Measurements from ENCODE around the gene INSM1. TPM values are rescaled to one million over a fixed set of nuclear protein-coding genes. Genes with fewer than 3 reads are reported as not detected.

Gene INSM1
- total and polyA plus RNA-seq, 7 donors: 0.36 to 1.4 (median 0.80) TPM; not detected in 2

GRCh38 chr20:20370094-20370575, 2.2 kb downstream of the INSM1 start:
- Histone ChIP-seq H3K36me3 (no peaks in the 10 kb centered on the region), H3K9me3 (no peaks in the 10 kb centered on the region), H3K4me1 (peaks cover 0 to 31% (median 28%) of the 10 kb centered on the region in 4 donors), H3K27ac (no peak overlapping the region), H3K4me3 (no peak overlapping the region), H3K27me3 (peaks cover 41 to 90% (median 69%) of the 10 kb centered on the region in 3 donors)
- TF ChIP-seq POLR2A (IDR thresholded peaks at IDR 0.05) (no peak), CTCF (IDR thresholded peaks at IDR 0.05) (no peak), POLR2AphosphoS5 (IDR thresholded peaks at IDR 0.05) (no peak), EP300 (IDR thresholded peaks at IDR 0.05) (no peak)
- intact Hi-C loops (cut with DNase I): no loop called here
- WGBS, 2 donors: 12 to 13% methylated on average over 10 of the region's 10 CpGs
- DNase-seq: no peak

- TF ChIP-seq EP300 (IDR thresholded peaks at IDR 0.05): no peak
- no peak for TF ChIP-seq POLR2AphosphoS5 (IDR thresholded peaks at IDR 0.05)
- no peak for TF ChIP-seq POLR2A (IDR thresholded peaks at IDR 0.05)
- TF ChIP-seq CTCF (IDR thresholded peaks at IDR 0.05): no peak
- Histone ChIP-seq H3K27me3 (peaks cover 36 to 87% (median 60%) of the 10 kb centered on the region in 3 donors), H3K36me3 (no peaks in the 10 kb centered on the region), H3K27ac (no peak overlapping the region), H3K9me3 (no peaks in the 10 kb centered on the region), H3K4me1 (peaks cover 0 to 31% (median 28%) of the 10 kb centered on the region in 4 donors), H3K4me3 (no peak overlapping the region)
- DNase-seq: no peak
- 18 to 33% methylated on average over 7 of the region's 7 CpGs for whole genome bisulfite sequencing, 2 donors
- intact Hi-C loops (cut with DNase I): no loop called here
Observed at GRCh38 chr20:20371083-20371482, 3.2 kb downstream of the INSM1 start.

- Histone ChIP-seq H3K4me1 (peaks cover 0 to 30% (median 27%) of the 10 kb centered on the region in 4 donors), H3K4me3 (no peak overlapping the region), H3K36me3 (no peaks in the 10 kb centered on the region), H3K27me3 (peaks cover 33 to 83% (median 54%) of the 10 kb centered on the region in 3 donors), H3K9me3 (no peaks in the 10 kb centered on the region), H3K27ac (no peak overlapping the region)
- no peak for TF ChIP-seq EP300 (IDR thresholded peaks at IDR 0.05)
- TF ChIP-seq POLR2AphosphoS5 (IDR thresholded peaks at IDR 0.05): no peak
- no peak for TF ChIP-seq CTCF (IDR thresholded peaks at IDR 0.05)
- no peak for TF ChIP-seq POLR2A (IDR thresholded peaks at IDR 0.05)
- no peak for DNase-seq
- intact Hi-C loops (cut with DNase I): no loop called here
- 27 to 44% methylated on average over 3 of the region's 3 CpGs for WGBS, 2 donors
Observed at GRCh38 chr20:20371681-20372080, 3.8 kb downstream of the INSM1 start.

GRCh38 chr20:20373091-20373571, 5.2 kb downstream of the INSM1 start:
- peaks cover 19 to 69% (median 39%) of the 10 kb centered on the region in 3 donors for H3K27me3 ChIP-seq
- H3K9me3 ChIP-seq: no peaks in the 10 kb centered on the region
- no peak for DNase-seq
- no peak for TF ChIP-seq POLR2AphosphoS5 (IDR thresholded peaks at IDR 0.05)
- TF ChIP-seq POLR2A (IDR thresholded peaks at IDR 0.05): no peak
- no peak for TF ChIP-seq CTCF (IDR thresholded peaks at IDR 0.05)
- no peak for TF ChIP-seq EP300 (IDR thresholded peaks at IDR 0.05)
- intact Hi-C loops (cut with DNase I): no loop called here
- no peak overlapping the region for H3K4me3 ChIP-seq
- WGBS, 2 donors: 57 to 65% methylated on average over 17 of the region's 17 CpGs
- no peaks in the 10 kb centered on the region for H3K36me3 ChIP-seq
- H3K4me1 ChIP-seq: peaks cover 0 to 16% (median 13%) of the 10 kb centered on the region in 4 donors
- no peak overlapping the region for H3K27ac ChIP-seq

GRCh38 chr20:20375862-20376261, 8.0 kb downstream of the INSM1 start:
- no peak for TF ChIP-seq POLR2AphosphoS5 (IDR thresholded peaks at IDR 0.05)
- TF ChIP-seq EP300 (IDR thresholded peaks at IDR 0.05): no peak
- TF ChIP-seq CTCF (IDR thresholded peaks at IDR 0.05): no peak
- TF ChIP-seq POLR2A (IDR thresholded peaks at IDR 0.05): no peak
- peaks cover 0 to 42% (median 17%) of the 10 kb centered on the region in 3 donors for H3K27me3 ChIP-seq

More at GRCh38 chr20:20375862-20376261, 8.0 kb downstream of the INSM1 start:
- 69 to 77% methylated on average over 8 of the region's 8 CpGs for WGBS, 2 donors
- no peaks in the 10 kb centered on the region for H3K4me1 ChIP-seq
- no peak overlapping the region for H3K27ac ChIP-seq
- no peak overlapping the region for H3K4me3 ChIP-seq
- intact Hi-C loops (cut with DNase I): no loop called here
- H3K9me3 ChIP-seq: peaks cover 0 to 3% (median 1%) of the 10 kb centered on the region in 4 donors
- H3K36me3 ChIP-seq: no peaks in the 10 kb centered on the region
- DNase-seq: no peak

All from sigmoid colon (tissue), 7 donors.